Activated CD4-positive, CD25-positive, alpha-beta regulatory T cell treated with anti-CD3 and anti-CD28 coated beads, Interleukin-2, amount 50 U/mL, for 16 hours (primary cell): ENCODE results near the gene MAPKAPK3.

ENCODE experiments used
- DNase-seq: peaks from one replicate; pipeline ENCODE4 v3.0.0-alpha.2; 2020; ENCODE audit warnings: low read depth, low spot score

MAPKAPK3 gene

DNA sequence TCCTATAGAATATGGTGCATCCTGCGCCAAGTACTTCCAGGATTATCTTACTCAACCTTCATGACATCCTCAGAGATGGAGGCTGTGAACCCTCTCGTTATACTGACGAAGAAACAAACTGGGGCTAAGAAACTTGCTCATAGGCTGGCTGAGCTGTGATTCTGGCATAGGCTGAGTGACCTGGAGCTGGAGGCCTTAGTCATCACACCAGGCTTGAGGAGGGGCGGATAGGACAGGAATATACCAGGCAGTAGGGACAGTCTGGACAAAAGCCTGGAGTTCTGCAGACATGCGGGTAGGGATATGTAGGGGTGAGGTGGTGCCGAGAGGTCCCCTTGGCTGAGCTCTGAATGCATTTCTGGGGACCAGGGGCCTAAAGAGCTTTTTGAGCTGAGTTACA, 29.6 kb upstream of the MAPKAPK3 start:
- no peak for DNase-seq

DNA sequence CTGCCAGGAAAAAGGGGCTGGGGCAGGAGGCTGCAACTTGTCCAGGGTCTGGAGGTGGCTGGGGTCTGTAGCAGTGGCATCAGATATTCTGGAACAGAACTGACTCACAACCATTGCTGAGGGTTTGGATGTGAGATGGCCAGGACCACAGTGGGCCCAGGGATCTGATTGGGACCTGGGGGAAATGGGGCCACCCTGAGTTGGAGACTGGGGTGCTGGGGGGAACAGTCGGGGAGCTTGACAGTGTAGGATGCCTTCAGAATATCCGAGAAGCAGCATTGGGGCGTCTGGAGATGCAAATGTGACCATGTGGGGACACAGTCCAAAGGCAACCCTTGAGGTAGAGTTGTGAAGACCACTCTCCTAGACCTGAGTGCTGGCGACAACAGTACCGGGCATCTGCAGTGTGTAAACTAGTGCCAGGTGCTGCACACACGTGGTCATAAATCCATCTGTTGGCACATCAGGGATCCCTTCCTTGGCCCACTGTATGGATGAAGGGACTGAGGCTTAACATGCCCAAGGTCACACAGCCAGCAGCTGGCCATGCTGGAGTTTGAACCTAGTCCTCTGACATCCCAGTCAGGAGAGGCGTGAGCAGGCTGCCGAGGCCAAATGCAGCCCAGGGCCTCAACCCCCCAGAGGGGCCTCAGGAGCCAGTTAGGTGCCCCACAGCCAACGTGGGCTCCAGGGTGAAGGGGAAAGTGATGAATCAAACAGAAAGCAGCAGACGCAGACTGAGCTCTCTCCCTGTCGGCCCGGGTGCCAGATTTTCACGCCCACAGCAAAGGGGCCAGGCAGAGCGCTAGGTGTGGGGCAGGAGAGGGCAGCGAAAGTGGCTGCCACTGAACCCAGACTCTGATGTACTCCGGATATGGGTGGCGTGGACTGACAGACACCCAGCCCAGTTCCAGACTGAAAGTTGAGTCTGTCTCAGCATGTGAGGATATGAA, 28.9 kb upstream of the MAPKAPK3 start:
- DNase-seq, result peak; percentile 56

DNA sequence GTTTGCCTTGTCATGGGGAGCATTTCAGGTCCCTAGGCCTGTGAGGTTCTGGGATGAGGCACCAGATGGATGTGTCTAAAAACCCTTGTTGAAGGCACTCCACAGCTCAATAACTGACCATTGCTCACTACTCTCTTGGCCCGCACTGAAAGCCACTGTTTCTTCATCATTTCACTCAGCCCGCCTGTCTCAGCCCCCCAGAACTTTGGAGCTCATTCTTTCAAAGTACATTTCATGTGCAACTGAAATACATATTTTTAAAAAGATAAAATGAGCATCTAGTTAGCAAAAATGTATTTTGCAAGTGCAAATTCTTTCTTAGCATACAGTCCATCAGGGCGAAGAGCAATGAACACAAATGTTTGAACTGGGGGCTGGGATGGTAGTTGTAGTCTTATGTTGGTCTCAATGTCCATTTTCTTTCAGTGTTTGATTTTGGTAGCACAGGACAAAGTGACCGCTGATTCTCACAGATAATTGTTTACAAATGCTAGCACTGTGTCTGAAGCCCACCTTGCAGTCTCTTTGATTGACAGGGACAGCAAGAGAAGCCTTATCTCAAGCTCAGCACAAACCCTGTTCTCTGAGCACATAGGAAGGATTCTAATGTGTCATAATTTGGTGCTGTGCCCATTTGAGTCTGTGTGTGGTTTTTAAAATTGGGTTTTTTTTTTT, 28.1 kb upstream of the MAPKAPK3 start:
- no peak for DNase-seq

DNA sequence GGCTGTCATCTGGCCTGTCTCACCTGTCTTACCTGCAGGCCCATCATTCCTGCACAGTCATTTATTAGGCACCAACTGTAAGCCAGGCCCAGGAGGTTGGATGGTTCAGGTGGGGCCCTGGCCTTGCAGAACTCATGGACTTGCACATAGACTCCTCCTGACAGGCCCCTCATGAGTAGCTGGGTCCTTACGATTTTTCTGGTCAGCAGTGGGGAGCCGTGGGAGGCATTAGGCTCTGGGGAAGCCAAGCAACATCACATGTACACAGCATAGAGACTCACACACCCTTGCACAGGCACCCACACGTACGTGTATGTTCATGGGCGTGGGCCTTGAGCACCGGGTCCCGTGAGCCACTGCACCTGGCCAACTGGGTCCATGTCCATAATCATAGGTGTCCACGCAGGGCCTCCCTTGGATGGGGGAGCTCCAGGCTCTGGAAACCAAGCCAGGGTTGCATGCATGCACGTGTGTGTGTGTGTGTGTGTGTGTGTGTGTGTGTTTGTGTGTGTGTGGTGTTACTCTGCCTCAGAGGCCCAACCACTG, 25.7 kb upstream of the MAPKAPK3 start:
- DNase-seq, result no peak

DNA sequence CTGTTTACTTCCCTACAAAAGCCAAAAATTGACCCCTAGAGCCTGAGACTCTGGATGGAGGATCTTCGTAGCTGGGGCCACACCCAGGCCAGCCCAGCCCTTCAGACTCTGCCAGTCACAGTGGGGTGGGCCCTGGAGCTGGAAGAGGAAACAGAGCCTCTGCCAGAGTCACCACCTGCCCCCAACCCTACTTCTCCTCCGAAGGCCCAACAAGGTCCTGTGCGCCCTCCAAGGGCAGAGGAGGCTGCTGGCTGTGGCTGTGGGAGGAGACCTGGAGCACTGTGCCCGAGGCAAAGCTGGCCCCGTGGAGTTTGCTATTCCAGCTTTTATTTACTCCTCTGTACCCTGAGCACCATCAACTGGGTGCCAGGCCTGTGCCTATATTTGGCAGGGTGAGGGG, 24.4 kb upstream of the MAPKAPK3 start:
- DNase-seq, result no peak

DNA sequence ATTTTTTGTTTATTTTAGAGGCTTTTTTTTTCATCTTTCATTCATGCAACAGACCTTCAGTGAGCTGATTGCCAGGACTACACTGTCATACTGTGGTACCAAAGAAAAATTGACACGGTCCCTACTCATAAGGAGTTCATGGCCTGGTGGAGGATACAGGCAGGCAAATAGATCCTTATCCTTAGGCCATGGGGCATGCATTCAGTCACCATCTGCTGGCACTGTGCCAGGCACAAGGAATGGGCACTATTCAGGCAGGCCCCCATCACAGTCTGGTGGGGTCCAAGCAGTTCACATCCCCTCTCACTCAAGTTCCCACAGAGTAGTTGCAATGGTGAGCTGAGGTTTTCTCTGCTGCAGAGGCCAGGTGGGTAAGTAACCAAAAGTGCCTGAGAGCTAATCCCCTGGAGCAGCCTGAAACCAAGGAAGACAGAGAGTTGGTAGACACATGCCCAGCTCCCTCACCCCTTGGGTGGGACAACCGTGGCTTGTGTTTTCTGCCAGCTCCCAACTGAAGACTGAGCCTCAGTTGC, 22.6 kb upstream of the MAPKAPK3 start:
- DNase-seq, result no peak

DNA sequence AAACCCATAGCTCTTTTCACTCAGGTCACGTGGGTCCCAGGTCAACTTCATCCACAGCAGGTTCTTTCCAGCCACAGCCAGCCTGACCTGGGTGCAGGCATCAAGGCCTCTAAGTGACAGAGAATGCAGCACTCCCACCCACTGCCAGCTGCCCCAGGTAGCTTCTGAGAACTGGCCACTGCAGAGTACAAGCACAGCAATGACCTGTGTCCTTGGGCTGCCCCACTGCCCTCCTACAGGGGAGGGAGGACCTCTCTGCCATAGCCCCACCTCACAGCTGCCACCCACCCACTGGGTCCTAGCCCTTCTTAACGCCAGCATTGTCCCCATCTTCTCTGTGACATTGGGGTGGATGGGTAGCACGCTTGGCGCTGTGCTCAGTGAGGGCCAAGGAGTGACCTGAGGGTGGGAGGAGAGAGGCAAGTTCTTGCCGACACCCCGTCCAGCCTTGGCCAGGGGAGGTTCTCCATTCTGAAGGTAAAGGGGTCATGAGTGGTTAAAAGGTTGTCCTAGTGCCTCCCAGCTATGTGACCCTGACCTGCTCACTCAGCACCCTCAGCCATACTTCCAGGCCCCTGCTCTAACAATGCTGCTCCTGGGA, 17.7 kb upstream of the MAPKAPK3 start:
- DNase-seq, result no peak

DNA sequence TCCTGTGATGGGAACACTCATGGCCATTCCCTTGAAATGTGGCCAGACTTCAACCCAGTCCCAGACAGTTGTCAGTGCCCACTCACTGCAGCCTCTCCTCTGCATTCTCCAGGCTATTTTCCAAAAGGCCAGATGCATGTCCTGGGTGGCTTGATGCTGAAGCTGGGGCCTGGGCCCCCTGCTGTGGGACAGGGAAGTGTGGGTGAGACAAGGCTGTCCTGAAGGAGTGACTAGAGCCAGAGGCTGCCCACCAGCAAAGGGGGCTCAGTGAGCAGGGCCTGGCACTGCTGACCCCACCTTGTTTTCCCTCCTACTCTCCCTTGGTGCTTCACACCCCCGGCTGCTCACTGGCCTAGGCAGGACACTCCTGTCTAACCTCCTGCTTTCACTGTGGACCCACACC, 17.2 kb upstream of the MAPKAPK3 start:
- no peak for DNase-seq

DNA sequence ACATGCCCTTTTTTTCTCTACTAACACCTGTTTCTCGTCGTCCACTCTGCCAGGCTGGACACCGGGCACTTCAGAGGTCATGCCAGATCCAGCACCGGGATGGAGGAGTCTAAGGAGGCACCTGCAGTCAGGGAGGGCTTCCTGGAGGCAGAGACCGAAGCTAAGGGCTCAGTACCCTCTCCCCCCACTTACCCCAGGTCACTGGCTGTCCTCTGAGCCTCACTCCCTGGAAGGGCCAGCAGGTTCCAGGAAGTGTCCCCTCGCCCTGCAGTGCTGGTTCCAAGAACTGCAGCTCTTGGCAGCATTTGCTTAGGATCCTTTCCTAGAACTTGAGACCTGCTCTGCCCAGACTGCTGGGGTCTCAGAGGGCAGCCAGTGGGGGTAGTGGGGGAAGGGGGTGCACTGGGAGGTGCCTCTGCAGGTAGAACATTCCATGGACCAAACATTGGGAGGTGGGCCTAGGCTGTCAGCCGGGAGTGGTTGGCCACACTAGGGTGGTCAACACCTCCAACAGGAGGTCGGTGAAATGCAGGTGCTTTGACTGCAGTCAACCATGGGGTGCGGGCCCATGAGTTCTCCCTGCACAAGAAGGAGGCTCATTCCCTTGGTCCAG, 16.7 kb upstream of the MAPKAPK3 start:
- DNase-seq, result no peak

DNA sequence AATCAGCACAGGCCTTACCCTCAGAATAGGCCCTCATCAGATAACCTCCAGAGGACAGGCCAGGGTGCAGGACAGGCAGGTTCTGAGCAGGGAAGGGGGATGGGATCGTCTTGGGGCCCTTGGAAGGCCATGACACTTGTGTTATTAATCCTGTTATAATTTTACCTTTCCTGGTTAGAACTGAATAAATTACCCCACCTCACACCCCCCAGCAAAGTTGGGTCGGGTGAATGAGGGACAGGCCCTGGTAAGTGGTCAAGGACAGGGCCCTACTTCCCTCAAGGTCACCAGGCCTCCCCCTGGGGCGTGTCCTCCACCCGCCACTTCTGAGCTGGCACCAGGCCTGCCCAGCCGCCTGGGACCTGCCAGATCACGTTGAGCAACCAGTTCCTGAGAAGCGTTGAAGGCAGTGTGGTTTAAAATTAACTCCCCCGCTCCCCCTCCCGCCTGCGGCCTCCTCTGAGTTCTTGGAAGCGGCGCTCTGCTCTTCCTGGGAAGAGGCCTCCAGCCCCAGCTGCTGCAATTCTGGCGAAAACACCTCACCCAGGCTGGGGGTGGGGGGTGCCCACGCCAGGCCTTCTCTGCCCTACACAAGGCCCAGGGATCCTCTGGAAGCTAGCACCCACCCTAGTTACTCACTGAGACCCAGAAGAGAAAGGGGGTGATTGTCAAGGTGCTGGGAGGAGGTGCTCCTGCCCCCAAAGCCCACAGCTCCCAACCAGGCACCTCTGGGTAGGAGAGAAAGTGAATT, 15.9 kb upstream of the MAPKAPK3 start:
- peak; percentile 72 for DNase-seq

DNA sequence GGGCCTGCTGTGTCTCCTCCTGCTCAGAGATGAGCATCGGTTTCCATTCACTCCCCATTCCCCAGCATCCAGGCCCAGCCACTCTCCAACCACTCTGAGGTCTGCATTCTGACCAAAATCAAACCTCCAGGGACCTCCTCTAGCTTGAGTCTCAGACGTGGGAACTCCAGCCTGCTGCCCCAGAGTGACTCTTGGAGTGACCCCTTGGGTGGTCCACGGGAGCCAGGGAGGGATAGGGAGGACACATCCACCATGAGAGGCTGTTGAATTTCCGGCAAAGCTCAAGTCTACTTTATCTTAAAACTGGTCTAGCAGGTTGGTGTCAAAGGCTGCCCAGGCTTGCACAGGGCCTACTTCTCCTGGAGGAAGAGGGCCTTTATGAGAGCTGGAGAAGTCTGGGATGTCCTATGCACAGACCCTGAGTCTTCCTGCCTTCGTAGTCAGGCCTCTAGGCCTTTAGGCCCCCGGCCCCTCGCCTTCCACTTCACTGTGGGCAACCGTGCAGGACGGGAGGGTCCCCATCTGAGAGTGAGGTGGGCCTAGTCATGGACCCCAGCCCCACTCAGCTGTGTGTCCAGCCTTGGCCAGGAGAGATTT, 14.3 kb upstream of the MAPKAPK3 start:
- no peak for DNase-seq

DNA sequence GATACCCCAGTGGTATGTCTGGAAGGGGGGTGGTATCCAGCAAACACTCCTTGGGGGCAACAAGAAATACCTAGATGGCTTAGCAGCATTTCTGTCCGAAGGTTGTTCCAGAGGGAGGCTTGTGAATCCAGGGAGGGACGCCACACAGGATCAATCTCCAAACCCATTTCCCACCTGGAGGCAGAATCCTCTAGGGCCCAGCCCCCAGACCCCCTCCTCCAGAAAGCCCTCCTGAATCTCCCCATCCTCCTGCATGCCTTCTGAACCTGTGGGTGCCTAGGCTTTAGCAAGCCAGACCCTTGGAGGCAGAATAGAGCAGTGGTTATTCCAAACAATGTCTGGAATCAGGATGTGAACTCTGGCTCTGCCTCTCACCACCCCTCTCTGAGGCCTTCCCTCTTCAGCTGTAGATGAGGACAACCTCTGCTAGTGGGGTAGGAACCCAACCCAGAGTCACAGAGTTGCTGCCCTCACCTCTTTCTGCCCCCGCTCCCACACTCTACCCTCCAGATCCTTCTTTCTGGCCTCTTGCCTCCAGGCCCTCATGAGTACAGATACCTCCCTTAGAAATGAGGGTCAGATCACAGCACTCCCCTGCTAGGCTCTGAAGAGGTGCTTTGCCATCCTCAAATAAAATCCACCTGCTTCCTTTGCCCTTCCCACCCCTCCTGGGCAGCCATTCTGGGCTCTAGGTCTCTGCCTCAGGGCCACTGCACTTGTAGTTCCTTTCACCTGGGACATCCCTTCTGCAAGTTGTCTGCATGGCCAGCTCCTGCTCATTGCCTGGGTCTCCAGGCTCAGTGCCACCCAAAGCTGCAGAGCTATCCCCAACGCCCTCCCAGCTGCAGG, 13.5 kb upstream of the MAPKAPK3 start:
- no peak for DNase-seq

DNA sequence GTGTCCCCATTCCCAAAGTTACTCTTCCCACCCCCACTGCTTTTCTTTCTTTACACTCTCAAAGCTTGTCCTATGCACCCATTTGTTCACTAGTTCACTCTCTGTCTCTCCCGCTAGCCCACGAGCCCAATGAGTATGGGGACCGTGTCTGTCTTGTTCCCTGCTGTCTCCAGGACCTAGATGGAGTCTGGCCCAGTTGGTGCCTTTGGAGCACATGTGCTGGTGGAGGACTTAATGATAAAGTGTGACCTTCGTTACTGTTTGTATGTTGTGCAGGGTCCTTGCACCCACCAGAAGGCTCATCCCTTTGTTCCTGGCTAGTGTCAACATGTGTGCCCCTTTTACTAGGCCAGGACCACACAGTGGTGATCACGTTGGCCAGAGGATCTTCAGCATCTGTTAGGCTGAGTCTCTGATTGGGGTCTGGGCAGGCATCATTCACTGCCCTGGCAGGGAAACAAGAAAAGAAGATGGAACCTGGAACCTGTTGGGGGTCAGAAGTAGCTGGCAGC, 12.8 kb upstream of the MAPKAPK3 start:
- DNase-seq, result no peak

DNA sequence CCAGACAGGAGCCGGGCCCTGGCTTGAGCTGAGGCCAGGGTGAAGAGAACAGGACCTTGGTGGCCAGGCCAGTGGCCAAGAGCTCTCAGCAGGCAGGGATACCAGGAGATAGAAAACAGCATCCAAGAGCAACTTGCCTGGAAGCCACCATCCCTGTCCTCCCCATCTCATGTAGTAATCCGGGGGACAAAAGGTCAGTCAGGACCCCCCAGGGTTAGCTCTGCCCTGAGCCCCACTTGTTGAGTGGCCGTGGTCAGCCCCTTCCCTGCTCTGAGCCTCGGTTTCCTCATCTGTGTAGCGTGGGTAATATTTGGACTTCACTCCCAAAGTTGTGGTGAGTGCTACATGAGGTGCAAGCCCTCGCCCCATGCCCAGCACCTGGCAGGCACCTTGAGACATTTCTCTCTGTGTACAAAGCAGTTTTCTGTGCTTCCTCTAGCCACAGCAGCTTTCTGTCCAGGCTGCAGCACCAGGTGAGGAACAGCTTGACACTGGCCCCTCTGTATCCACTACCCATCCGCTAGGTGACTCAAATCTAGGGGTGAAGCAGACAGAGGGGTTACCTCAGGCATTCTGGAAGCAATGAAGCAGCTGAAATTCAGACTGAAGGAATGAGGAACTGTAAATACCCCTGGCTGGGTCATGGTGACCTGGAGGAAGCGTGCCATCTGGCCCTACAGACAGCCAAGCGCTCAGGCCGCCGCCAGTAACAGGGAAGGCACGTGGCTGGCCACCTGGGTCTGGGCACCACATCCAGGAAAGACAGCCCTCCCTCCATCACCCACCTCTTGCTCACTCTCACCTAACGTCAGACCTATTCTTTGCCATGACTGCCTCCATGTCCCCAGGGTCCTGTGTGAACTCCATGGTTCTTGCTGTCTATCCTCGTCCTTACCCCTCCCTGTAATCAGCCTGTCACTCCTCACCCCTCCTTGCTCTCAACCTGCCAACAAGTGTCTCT, 12.0 kb upstream of the MAPKAPK3 start:
- no peak for DNase-seq

DNA sequence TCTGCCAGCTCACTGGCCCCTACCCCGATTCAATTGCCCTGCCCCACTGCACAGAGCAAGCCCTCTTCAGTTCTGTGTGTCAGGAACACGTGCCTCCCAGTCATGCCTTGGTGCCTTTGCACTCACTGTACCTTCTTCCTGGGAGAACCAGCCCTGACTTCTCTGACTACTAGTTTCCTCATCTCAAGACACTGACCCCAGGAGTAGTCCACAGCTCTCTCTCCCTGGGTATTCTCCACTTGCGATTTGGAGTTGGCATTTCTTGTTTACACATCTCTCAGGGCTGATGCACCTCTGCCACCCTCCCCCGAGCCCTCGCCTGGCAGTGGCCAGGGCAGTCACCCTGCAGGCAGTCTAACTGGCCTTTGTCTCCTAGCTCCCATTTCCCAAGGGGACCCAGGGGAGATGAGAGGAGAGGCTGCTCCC, 11.0 kb upstream of the MAPKAPK3 start:
- no peak for DNase-seq

DNA sequence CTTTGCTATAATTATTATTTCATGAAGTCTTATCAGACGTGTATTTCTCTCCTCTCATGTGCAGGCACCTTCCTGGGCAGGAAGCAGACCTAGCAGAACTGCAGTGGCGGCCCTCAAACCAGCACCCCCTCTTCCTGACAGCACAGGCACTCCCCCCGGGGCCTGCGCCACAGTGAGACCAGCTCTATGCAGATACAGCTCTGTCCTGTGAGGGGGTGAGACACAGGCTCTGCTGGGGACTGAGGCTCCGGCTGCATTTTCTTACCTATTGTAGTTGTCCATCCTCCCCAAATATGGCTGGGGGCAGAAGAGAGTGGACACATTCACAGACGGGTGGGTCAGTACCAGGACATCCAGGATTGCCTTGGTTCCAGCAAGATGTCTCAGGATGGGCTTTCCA, 10.4 kb upstream of the MAPKAPK3 start:
- DNase-seq, result no peak

DNA sequence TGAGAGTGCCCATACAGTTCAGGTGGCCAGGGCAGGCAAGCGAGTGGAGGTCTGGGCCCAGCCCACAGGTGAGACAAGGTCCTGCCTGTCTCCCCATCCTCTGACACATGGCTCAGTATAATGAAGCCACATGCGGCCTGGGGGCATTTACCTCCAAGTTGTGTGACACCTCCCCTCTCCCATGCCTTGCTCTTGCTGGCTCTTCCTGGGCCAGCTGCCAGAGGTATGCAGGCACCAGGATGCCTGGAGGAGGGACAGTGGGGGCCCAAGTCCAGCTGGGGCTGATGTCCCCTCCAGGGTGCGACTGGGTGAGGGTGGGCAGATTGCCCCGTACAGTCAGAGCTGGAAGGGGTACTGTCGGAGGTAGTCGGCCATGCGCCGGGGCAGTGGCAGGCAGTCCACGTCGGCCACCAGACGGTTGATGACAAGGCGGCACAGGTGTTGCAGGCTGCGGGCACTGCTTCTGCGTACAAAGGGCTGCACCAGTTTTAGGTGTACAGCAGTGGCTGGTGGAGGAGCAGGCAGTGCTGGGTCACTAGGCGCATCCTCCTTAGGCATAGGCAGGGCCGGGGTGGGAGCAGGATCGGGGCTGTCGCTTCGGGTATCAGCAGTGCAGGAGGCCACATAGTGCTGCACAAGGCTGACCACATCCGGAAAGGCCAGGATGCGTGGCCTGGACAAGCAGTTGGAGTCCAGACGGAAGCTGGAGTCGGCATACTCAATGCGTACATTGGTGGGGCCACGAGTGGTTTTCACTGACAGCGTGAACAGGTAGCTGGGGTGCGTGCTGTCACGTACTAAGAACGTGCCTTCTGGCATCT, 9.5 kb upstream of the MAPKAPK3 start:
- no peak for DNase-seq
